ENCODE measurements around the gene MEF2C.

GRCh38 chr5:88845081-88845697, 37.8 kb downstream of the MEF2C start:
- no peak for TF ChIP-seq CTCF (IDR thresholded peaks at IDR 0.05)
- TF ChIP-seq POLR2A (IDR thresholded peaks at IDR 0.05) = no peak
